A549 (cell line): ENCODE results near the gene PLEKHA3. TPM values are rescaled to one million over a fixed set of nuclear protein-coding genes. Genes with fewer than 3 reads are reported as not detected.
"Not testable (repeated sequence)": the region's sequence is repeated elsewhere in the genome, so short reads cannot be mapped to it uniquely, and the experiment has no call there.

Experiments used
- ATAC-seq, 2 experiments: fragments of 200-7000 bp in 1 of 2; fragments of >200 bp in 1 of 2; cut with Nextera tagmentation in 1 of 2; cut with Tn5 transposase in 1 of 2; 3 replicates each; pipeline versions ENCODE4 v1.8.0 to v1.9.1; 2018 to 2020; ENCODE audit warnings: mild to moderate bottlenecking in 1 of 2, moderate library complexity in 1 of 2
- CTCF ChIA-PET: fragments of 300-600 bp; sonication (Branson Sonifier 250); formaldehyde crosslinking; extraction: SDS; loops from one replicate; lab custom pipeline; 2021; ENCODE audit warnings: antibody characterized with exemption, inconsistent platforms; lab: Yijun Ruan, JAX
- POLR2A ChIA-PET: fragments of 350-600 bp; formaldehyde crosslinking; extraction: SDS; loops from one replicate; lab custom pipeline; 2021; ENCODE audit warnings: antibody characterized with exemption, inconsistent platforms; lab: Yijun Ruan, JAX
- DNase-seq, 2 experiments: peaks; one replicate each; pipeline versions ENCODE4 v3.0.0 to v3.0.0-alpha.2; 2011 to 2016; ENCODE audit warnings: low read depth in 1 of 2, low spot score in 1 of 2
- FAIRE-seq: peaks from 2 replicates; lab custom pipeline; 2011; peaks lifted over from hg19 to GRCh38; lab: Jason Lieb, UNC
- H3K27ac ChIP-seq, 2 experiments: fragments of >200 bp; sonication (Bioruptor Twin); formaldehyde crosslinking; 3 replicates each; pipeline ENCODE4 v1.5.1; 2016 to 2017
- H3K4me1 ChIP-seq: fragments of >200 bp; sonication (Bioruptor Twin); formaldehyde crosslinking; 3 replicates; pipeline ENCODE4 v1.6.1; 2016
- H3K4me2 ChIP-seq: fragments of >200 bp; sonication (Bioruptor Twin); formaldehyde crosslinking; 3 replicates; pipeline ENCODE4 v1.6.1; 2016
- H3K4me3 ChIP-seq: fragments of >200 bp; sonication (Bioruptor Twin); formaldehyde crosslinking; 3 replicates; pipeline ENCODE4 v1.5.1; 2016
- H3K9me3 ChIP-seq: fragments of >200 bp; sonication (Bioruptor Twin); formaldehyde crosslinking; 3 replicates; pipeline ENCODE4 v1.6.1; 2016
- BCL3 ChIP-seq: fragments of >200 bp; sonication (Bioruptor Twin); formaldehyde crosslinking; IDR thresholded peaks from 3 replicates; pipeline ENCODE4 v1.6.1; 2016
- CHD4 ChIP-seq: fragments of 200-600 bp; sonication (generic); IDR thresholded peaks from 2 replicates; pipeline ENCODE4 v1.6.1; 2016; ENCODE audit warnings: antibody characterized with exemption, mild to moderate bottlenecking, borderline replicate concordance
- EHF ChIP-seq: fragments of 250-450 bp; sonication (Bioruptor Pico); IDR thresholded peaks from 2 replicates; pipeline ENCODE4 v1.5.0; 2020; ENCODE audit warnings: mild to moderate bottlenecking
- FOSL2 ChIP-seq, 2 experiments: fragments of 450-650 bp in 1 of 2; fragments of >200 bp in 1 of 2; sonication (Bioruptor Twin) in 1 of 2; formaldehyde crosslinking; IDR thresholded peaks; 2 replicates each; pipeline versions ENCODE4 v1.5.0 to v1.6.1; 2016 to 2020; ENCODE audit warnings: mild to moderate bottlenecking in 1 of 2, moderate library complexity in 1 of 2
- HMGXB4 ChIP-seq: fragments of 250-450 bp; sonication (Bioruptor Pico); IDR thresholded peaks from 2 replicates; pipeline ENCODE4 v1.5.0; 2021; ENCODE audit warnings: mild to moderate bottlenecking, moderate library complexity, borderline replicate concordance
- HOXA7 ChIP-seq: fragments of 250-450 bp; sonication (Bioruptor Pico); IDR thresholded peaks from 2 replicates; pipeline ENCODE4 v1.5.0; 2020; ENCODE audit warnings: mild to moderate bottlenecking, moderate library complexity
- JUN ChIP-seq, 2 experiments: fragments of >200 bp; sonication (Bioruptor Twin); formaldehyde crosslinking; IDR thresholded peaks; 2 replicates in 1 of 2; 3 replicates in 1 of 2; pipeline ENCODE4 v1.6.1; 2016 to 2017
- MAZ ChIP-seq: fragments of 150-350 bp; IDR thresholded peaks from 2 replicates; pipeline ENCODE4 v1.6.1; 2014; ENCODE audit warnings: antibody characterized with exemption, low read depth, low read length, borderline replicate concordance
- NPAS2 ChIP-seq: fragments of 250-450 bp; sonication (Bioruptor Pico); IDR thresholded peaks from 2 replicates; pipeline ENCODE4 v1.8.0; 2022; ENCODE audit warnings: mild to moderate bottlenecking, moderate library complexity, borderline replicate concordance
- NR3C1 ChIP-seq: fragments of >200 bp; sonication (Bioruptor Twin); formaldehyde crosslinking; IDR thresholded peaks from 3 replicates; pipeline ENCODE4 v1.6.1; 2017
- PHF8 ChIP-seq: fragments of 200-600 bp; sonication (generic); IDR thresholded peaks from 2 replicates; pipeline ENCODE4 v1.6.1; 2016; ENCODE audit warnings: low read depth, mild to moderate bottlenecking, antibody characterized with exemption, moderate library complexity, borderline replicate concordance
- RCOR1 ChIP-seq: fragments of 150-350 bp; IDR thresholded peaks from 2 replicates; pipeline ENCODE4 v1.6.1; 2014; ENCODE audit warnings: antibody characterized with exemption, low read length, low read depth
- RNF2 ChIP-seq: fragments of 200-600 bp; sonication (generic); IDR thresholded peaks from 2 replicates; pipeline ENCODE4 v1.6.1; 2016; ENCODE audit warnings: low read depth, mild to moderate bottlenecking, antibody characterized with exemption, moderate library complexity, borderline replicate concordance
- TFCP2L1 ChIP-seq: fragments of 250-450 bp; sonication (Bioruptor Pico); IDR thresholded peaks from 2 replicates; pipeline ENCODE4 v1.5.0; 2021; ENCODE audit warnings: mild to moderate bottlenecking
- USF2 ChIP-seq: fragments of 450-650 bp; IDR thresholded peaks from 2 replicates; pipeline ENCODE4 v1.6.1; 2014; ENCODE audit warnings: antibody characterized with exemption
- ZFP36 ChIP-seq: fragments of 450-650 bp; IDR thresholded peaks from 2 replicates; pipeline ENCODE4 v1.6.1; 2014; ENCODE audit warnings: borderline replicate concordance; ENCODE audit not compliant: partially characterized antibody
- WGBS: methylation state at CpG from one replicate; pipeline ENCODE4 v1.1.6; 2017; ENCODE audit errors: missing lambda C conversion rate; 5-methylcytosine and 5-hydroxymethylcytosine counted together
- polyA plus RNA-seq, 4 experiments: library from polyadenylated mRNA; depleted of rRNA in 3 of 4; stranded (reverse); fragments of >200 nt; fragmentation: RNase III in 1 of 4; extraction: RNeasy Plus Mini Kit Qiagen cat#74134 plus additional on column Dnase treatment in 1 of 4; gene quantifications; 2 replicates in 3 of 4; 3 replicates in 1 of 4; pipeline ENCODE4 v1.2.3, GENCODE V29; 2011 to 2017
- TF ChIP-seq, protein P1 (sequence below): fragments of 200-600 bp; sonication (generic); IDR thresholded peaks from 2 replicates; pipeline ENCODE4 v1.6.1; 2016; ENCODE audit warnings: antibody characterized with exemption, mild to moderate bottlenecking, moderate library complexity

The PLEKHA3 gene
- polyA plus RNA-seq, 2 of the 4 experiments (the other 2 are of a cell fraction) = 9.6 to 47.4 TPM

GRCh38 chr2:178523596-178524134 is 43.4 kb downstream of the PLEKHA3 start:
- H3K27ac ChIP-seq = peak overlapping the region; percentile 74 to 79
- CTCF ChIA-PET = interaction anchor here (0.9 to 2.5 kb wide), 5 partner anchors 11 to 41 kb away, joined by 3 to 8 read pairs (median 3); no protein-coding TSS in a partner anchor
- ATAC-seq = peak; percentile 45 to 55; a peak in 5 of 6 replicates
- TF ChIP-seq EHF (CRISPR knock-in tag) = no peak
- no peak for TF ChIP-seq BCL3
- TF ChIP-seq RNF2 = no peak
- TF ChIP-seq PHF8 = no peak
- TF ChIP-seq CHD4 = no peak
- TF ChIP-seq HOXA7 (CRISPR knock-in tag) = no peak
- TF ChIP-seq NR3C1 = no peak
- TF ChIP-seq NPAS2 (CRISPR knock-in tag) = no peak
- no peak for TF ChIP-seq MAZ
- TF ChIP-seq RCOR1 = no peak
- TF ChIP-seq FOSL2 (IDR thresholded peaks at IDR 0.05) = no peak
- TF ChIP-seq FOSL2 (CRISPR knock-in tag; IDR thresholded peaks at IDR 0.05) = no peak
- no peak for TF ChIP-seq USF2
- TF ChIP-seq, all 56 proteins: peak for 0
- H3K9me3 ChIP-seq = no peaks in the 10 kb centered on the region
- no peaks in the 10 kb centered on the region for H3K4me1 ChIP-seq
- no peak for FAIRE-seq
- H3K4me3 ChIP-seq = peak overlapping the region; percentile 67
- peak in 1 of 2 experiments; percentile 3 for DNase-seq
- POLR2A ChIA-PET = interaction anchor here (1.7 kb wide), 1 partner anchor 73 kb away, joined by 4 read pairs; the partner anchor contains the start of genes PJVK and PRKRA
- 21% methylated on average over 8 of the region's 8 CpGs for WGBS
- H3K4me2 ChIP-seq = peak overlapping the region; percentile 90

DNA sequence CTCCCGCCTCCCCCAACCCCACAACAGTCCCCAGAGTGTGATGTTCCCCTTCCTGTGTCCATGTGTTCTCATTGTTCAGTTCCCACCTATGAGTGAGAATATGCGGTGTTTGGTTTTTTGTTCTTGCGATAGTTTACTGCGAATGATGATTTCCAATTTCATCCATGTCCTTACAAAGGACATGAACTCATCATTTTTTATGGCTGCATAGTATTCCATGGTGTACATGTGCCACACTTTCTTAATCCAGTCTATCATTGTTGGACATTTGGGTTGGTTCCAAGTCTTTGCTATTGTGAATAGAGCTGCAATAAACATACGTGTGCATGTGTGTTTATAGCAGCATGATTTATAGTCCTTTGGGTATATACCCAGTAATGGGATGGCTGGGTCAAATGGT is 44.8 kb downstream of the PLEKHA3 start:
- POLR2A ChIA-PET = interaction anchor here (0.6 kb wide), 1 partner anchor 597 kb away, joined by 4 read pairs; no protein-coding TSS in a partner anchor
- H3K4me2 ChIP-seq, DNase-seq, FAIRE-seq, H3K9me3 ChIP-seq, H3K4me1 ChIP-seq, H3K4me3 ChIP-seq, H3K27ac ChIP-seq, ATAC-seq, CTCF ChIA-PET: not testable (repeated sequence)
- 89% methylated on average over 4 of the region's 5 CpGs for WGBS

DNA sequence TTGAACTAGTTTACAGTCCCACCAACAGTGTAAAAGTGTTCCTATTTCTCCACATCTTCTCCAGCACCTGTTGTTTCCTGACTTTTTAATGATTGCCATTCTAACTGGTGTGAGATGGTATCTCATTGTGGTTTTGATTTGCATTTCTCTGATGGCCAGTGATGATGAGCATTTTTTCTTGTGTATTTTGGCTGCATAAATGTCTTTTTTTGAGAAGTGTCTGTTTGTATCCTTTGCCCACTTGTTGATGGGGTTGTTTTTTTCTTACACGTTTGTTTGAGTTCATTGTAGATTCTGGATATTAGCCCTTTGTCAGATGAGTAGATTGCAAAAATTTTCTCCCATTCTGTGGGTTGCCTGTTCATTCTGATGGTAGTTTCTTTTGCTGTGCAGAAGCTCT is 45.2 kb downstream of the PLEKHA3 start:
- ATAC-seq, POLR2A ChIA-PET, FAIRE-seq, H3K4me2 ChIP-seq, DNase-seq, H3K4me1 ChIP-seq, H3K4me3 ChIP-seq, H3K27ac ChIP-seq, H3K9me3 ChIP-seq: not testable (repeated sequence)
- CTCF ChIA-PET = interaction anchor here (1.2 kb wide), 1 partner anchor 15 kb away, joined by 3 read pairs; no protein-coding TSS in a partner anchor
- 95% methylated on average over 1 of the region's 1 CpG for WGBS

DNA sequence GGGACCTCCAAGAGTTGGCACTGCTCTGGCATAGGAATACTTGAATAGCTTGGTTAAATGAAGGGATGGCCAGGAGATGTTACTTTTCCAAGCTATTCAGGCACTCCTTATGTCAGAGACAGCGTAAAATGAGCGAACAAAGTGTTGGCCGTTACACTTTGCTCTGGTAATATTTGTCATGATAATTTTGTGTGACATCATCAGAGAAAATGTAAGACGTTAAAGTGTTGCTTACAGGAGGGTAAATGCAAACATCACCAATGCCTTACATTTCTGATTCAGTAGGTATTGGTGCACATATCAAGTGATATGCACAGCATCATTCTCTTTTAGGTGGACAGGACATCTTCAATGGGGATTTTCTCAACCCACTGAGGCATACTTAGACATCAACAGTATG is 46.0 kb downstream of the PLEKHA3 start:
- no peaks in the 10 kb centered on the region for H3K4me1 ChIP-seq
- ChIA-PET POLR2A (no interaction called here), CTCF (interaction anchor here (1.2 kb wide), 1 partner anchor 14 kb away, joined by 3 read pairs; no protein-coding TSS in a partner anchor)
- no peak for TF ChIP-seq TFCP2L1 (CRISPR knock-in tag)
- TF ChIP-seq FOSL2 (IDR thresholded peaks at IDR 0.05) = no peak
- TF ChIP-seq FOSL2 (CRISPR knock-in tag; IDR thresholded peaks at IDR 0.05) = no peak
- no peak for TF ChIP-seq HMGXB4 (CRISPR knock-in tag)
- no peak for TF ChIP-seq JUN (IDR thresholded peaks at IDR 0.05)
- no peak for TF ChIP-seq ZFP36
- TF ChIP-seq, protein P1, sequence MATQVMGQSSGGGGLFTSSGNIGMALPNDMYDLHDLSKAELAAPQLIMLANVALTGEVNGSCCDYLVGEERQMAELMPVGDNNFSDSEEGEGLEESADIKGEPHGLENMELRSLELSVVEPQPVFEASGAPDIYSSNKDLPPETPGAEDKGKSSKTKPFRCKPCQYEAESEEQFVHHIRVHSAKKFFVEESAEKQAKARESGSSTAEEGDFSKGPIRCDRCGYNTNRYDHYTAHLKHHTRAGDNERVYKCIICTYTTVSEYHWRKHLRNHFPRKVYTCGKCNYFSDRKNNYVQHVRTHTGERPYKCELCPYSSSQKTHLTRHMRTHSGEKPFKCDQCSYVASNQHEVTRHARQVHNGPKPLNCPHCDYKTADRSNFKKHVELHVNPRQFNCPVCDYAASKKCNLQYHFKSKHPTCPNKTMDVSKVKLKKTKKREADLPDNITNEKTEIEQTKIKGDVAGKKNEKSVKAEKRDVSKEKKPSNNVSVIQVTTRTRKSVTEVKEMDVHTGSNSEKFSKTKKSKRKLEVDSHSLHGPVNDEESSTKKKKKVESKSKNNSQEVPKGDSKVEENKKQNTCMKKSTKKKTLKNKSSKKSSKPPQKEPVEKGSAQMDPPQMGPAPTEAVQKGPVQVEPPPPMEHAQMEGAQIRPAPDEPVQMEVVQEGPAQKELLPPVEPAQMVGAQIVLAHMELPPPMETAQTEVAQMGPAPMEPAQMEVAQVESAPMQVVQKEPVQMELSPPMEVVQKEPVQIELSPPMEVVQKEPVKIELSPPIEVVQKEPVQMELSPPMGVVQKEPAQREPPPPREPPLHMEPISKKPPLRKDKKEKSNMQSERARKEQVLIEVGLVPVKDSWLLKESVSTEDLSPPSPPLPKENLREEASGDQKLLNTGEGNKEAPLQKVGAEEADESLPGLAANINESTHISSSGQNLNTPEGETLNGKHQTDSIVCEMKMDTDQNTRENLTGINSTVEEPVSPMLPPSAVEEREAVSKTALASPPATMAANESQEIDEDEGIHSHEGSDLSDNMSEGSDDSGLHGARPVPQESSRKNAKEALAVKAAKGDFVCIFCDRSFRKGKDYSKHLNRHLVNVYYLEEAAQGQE = no peak
- no peak overlapping the region for H3K4me3 ChIP-seq
- no peak overlapping the region for H3K4me2 ChIP-seq
- ATAC-seq (no peak), DNase-seq (no peak), FAIRE-seq (no peak)
- no peaks in the 10 kb centered on the region for H3K9me3 ChIP-seq
- no peak overlapping the region for H3K27ac ChIP-seq
- WGBS = 81% methylated on average over 4 of the region's 4 CpGs
